Suppressor macrophage (primary cell): ENCODE data around the gene SHOC2.

Source experiments
- DNase-seq, 4 experiments: peaks; one replicate each; pipeline ENCODE4 v3.0.0-alpha.2; 2020 to 2022
- total RNA-seq, 17 experiments: gene quantifications; one replicate each; lab custom pipeline; 2026; ENCODE audit warnings: mixed read lengths in 6 of 17, inconsistent platforms in 3 of 17; lab: John Stamatoyannopoulos, UW

SHOC2 gene
- 46.7 to 144 (median 98.5) reads per million in 17 experiments for total RNA-seq

GRCh38 chr10:110919349-110919931, at the start of gene SHOC2:
TSS of gene SHOC2 (plus strand) at chr10:110919604. CDS start at chr10:110964359, 44,755 bp downstream.
- DNase-seq = peak; percentile 80 to 100 (median 99)

DNA sequence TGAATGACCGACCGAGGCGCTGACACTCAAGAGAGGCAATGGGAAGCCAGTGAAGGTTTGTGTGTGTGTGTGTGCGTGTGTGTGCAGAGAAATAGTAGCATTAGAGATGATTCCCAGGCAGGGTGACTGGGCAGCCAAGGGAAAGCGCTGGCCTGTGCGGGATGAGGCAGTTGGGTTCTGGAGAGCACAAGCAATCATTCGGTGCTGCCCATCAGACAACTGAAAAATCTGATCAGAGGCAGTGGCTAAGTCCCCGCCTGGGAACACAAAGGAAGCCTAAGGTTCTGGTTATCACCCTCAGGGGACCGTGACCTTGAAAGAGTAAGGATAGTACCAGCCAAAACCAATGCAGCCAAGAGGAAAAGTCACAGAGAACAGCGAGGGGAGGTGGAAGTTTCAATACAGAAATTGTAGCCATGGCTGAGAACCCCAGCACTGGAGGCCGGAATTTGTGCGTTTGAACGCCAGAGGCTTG, 48.5 kb upstream of the SHOC2 start:
- DNase-seq = no peak

- peak; percentile 97 to 99 (median 98) for DNase-seq
Observed at GRCh38 chr10:110871298-110872084, 47.9 kb upstream of the SHOC2 start, which contains the start of gene PDCD4. TSS of gene PDCD4 (plus strand) at chr10:110871928. CDS start at chr10:110876028, 4,100 bp downstream.

GRCh38 chr10:110872145-110872983, 47.0 kb upstream of the SHOC2 start:
- peak; percentile 85 to 88 (median 87) for DNase-seq

GRCh38 chr10:110872984-110873923, 46.1 kb upstream of the SHOC2 start:
- no peak for DNase-seq

GRCh38 chr10:110873951-110874350, 45.5 kb upstream of the SHOC2 start:
- DNase-seq = no peak

DNA sequence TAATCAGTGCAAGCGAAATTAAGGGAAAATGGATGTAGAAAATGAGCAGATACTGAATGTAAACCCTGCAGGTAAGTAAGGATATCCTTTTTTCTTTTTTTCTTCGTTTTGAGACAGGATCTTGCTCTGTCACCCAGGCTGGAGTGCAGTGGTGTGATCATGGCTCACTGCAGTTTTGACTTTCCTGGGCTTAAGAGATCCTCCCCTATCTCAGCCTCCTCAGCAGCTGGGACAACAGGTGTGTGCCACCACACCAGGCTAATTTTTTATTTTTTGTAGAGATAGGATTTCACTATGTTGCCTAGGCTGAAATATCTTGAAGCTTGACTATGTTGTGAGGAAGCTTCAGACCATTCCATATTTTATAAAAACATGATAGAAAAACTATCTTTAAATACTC, 43.4 kb upstream of the SHOC2 start:
- no peak for DNase-seq

DNA sequence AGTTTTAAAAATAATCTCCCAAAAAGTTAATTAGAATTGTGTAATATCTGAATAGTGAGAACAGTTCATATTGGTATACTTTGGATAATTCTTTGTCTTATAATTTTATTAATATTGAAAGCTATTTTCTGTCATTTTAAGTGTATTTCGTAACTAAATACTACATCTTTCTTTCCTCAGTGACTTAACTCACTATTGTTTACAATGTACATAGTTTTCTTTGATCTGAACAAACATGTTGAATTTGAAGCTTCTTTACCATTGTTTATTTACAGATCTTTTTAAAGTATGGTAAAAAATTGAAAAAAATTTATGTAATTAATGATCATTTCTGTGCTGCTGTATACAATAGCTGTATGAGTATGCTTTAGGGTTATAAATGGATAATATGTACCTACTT, 42.6 kb upstream of the SHOC2 start:
- DNase-seq = no peak

- no peak for DNase-seq
Observed at GRCh38 chr10:110880012-110880411, 39.4 kb upstream of the SHOC2 start.

DNA sequence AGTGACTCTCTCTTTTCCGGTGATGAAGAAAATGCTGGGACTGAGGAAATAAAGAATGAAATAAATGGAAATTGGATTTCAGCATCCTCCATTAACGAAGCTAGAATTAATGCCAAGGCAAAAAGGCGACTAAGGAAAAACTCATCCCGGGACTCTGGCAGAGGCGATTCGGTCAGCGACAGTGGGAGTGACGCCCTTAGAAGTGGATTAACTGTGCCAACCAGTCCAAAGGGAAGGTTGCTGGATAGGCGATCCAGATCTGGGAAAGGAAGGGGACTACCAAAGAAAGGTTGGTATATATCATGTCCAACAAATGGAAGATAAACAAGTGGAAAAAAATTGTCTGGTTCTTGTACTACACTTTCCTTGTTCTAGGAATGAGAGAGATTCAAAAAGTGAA, 38.2 kb upstream of the SHOC2 start:
- no peak for DNase-seq

DNA sequence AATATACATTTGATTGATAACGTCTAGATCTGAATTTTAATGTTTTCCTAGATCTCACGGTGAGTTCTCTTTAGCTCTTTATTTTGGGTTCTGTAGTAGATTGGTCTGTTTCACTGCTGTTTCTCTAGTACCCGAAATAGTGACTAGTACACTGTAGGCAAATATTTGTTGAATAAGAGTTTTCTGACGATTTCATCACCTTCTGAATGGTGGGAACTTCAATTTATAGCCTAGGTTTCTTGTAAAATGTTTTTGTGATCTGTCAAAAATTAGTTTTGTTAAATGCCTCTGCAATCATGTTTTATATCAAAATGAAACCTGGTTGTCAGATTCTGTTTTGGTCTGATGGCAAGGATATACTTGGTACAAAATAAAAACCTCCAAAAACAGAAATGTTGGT, 37.5 kb upstream of the SHOC2 start:
- DNase-seq = no peak

- DNase-seq = no peak
Observed at GRCh38 chr10:110883924-110884323, 35.5 kb upstream of the SHOC2 start.

DNA sequence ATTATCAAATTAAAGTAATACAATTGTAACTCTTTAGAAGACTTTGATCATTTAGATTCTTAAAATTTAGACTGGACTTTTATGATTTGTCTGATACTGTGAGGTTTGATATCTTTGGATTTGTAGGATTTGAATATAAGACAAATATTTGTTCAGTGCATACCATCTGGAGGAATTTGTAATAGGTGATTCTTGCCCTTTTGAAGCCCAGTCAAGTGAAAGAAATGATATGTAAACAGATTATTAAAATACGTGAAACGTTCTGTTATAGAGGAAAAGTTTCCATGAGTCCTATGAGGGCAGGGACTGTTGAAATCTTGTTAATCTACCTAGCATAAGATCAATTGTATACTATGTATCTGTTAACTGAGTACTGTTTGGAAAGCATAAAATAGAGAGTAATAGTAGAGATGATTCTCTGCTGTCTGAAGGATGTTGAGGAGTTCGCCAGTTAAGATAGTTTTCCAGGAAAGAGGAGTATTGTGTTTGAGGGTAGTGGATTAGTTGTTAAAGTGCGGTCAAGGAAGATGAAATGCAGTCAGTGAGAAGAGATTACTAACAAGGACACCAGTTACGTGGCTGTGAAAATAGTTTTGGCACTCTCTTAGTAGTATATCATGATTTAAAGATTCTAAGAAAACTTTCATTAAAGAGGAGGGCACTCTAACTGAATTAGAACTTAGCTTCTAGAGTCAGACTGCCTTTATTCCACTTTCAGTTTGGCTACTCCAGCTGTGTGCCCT, 33.3 kb upstream of the SHOC2 start:
- DNase-seq = no peak

DNA sequence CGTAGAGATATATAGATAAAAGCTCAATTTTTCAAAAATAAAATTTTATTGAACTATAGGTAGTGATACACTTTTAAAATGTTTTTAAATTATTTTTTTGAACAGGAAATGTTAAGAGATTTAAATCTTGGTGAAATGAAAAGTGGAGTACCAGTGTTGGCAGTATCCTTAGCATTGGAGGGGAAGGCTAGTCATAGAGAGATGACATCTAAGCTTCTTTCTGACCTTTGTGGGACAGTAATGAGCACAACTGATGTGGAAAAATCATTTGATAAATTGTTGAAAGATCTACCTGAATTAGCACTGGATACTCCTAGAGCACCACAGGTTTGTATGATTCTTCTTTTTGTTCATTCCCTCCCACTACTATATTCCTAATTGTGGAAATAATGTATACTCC, 31.8 kb upstream of the SHOC2 start:
- no peak for DNase-seq

DNA sequence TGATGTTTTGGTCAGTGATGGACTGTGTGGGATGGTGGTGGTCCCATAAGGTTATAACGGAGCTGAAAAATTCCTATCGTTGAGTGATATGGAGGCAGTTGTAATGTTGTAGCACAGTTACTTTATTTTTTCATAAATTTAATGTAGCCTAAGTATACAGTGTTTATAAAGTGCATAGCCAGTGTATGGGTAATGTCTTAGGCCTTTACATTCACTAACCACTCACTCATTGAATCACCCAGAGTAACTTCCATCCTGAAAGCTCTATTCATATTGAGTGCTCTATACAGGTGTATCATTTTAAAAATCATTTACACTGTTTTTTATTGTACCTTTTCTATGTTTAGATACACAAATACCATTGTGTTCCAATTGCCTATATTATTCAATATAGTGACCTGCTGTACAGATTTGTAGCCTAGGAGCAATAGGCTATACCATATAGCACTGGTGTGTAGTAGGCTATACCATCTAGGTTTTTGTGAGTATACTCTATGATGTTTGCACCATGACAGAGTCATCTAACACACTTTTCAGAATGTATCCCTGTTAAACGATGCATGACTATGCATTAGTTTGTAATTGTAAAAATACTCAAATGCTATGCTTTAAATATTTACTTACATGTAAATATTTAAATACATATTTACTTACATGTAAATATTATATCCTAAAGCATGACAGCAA, 26.7 kb upstream of the SHOC2 start:
- no peak for DNase-seq

- DNase-seq = peak; percentile 21 to 82 (median 56)
Observed at GRCh38 chr10:110893559-110894179, 25.7 kb upstream of the SHOC2 start.

- no peak for DNase-seq
Observed at GRCh38 chr10:110897184-110897583, 22.2 kb upstream of the SHOC2 start.

GRCh38 chr10:110898391-110898790, 21.0 kb upstream of the SHOC2 start:
- DNase-seq = no peak

GRCh38 chr10:110900983-110901382, 18.4 kb upstream of the SHOC2 start:
- no peak for DNase-seq
